Measurements from ENCODE around the gene BAZ2B. TPM values are rescaled to one million over a fixed set of nuclear protein-coding genes. Genes with fewer than 3 reads are reported as not detected.
A peak's percentile ranks its signal among the peaks of the same experiment; 100 is the strongest.

Gene BAZ2B
- total RNA-seq, 1 experiment from 2014 or later = 33.0 TPM

DNA sequence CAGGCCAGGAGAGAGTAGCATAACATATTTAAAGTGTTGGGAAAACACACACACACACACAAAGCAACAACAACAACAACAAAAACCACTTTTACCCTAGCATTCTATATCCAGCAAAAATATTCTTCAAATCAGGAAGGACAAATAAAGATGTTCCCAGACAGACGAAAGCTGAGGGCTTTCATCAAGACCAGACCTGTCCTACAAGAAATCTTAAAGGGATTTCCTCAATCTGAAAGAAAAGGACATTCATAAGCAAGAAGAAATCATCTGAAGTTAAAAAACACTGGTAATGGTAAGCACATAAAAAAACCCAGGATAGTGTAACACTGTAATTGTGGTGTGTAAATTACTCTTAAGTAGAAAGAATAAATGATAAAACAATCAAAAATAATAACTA lies 22.7 kb upstream of the BAZ2B start:
- ATAC-seq (no peak), DNase-seq (ENCODE audit: low spot score) (no peak)
- Mint-ChIP-seq H3K9me3 (peaks cover 23% of the 10 kb centered on the region), H3K27me3 (ENCODE audit: low read depth) (no peaks in the 10 kb centered on the region), H3K4me3 (no peak overlapping the region), H3K4me1 (peaks cover 8% of the 10 kb centered on the region), H3K36me3 (peaks cover 1% of the 10 kb centered on the region; the same call in 1 of the 2 replicates), H3K27ac (no peak overlapping the region)
- ChIA-PET POLR2A (no interaction called here), CTCF (no interaction called here)
- TF ChIP-seq ZNF232 (CRISPR knock-in tag; IDR thresholded peaks at IDR 0.05) (no peak), NFATC4 (CRISPR knock-in tag; IDR thresholded peaks at IDR 0.05) (no peak), ELF4 (CRISPR knock-in tag; IDR thresholded peaks at IDR 0.05; ENCODE audit: low read depth) (no peak), ZBTB21 (CRISPR knock-in tag; IDR thresholded peaks at IDR 0.05; ENCODE audit: borderline replicate concordance) (no peak), KAT7 (CRISPR knock-in tag; IDR thresholded peaks at IDR 0.05; ENCODE audit: borderline replicate concordance) (no peak), ZNF219 (CRISPR knock-in tag; IDR thresholded peaks at IDR 0.05; ENCODE audit: borderline replicate concordance) (no peak), ZNF396 (CRISPR knock-in tag; IDR thresholded peaks at IDR 0.05; ENCODE audit: borderline replicate concordance) (no peak)
- TF ChIP-seq, protein P1, sequence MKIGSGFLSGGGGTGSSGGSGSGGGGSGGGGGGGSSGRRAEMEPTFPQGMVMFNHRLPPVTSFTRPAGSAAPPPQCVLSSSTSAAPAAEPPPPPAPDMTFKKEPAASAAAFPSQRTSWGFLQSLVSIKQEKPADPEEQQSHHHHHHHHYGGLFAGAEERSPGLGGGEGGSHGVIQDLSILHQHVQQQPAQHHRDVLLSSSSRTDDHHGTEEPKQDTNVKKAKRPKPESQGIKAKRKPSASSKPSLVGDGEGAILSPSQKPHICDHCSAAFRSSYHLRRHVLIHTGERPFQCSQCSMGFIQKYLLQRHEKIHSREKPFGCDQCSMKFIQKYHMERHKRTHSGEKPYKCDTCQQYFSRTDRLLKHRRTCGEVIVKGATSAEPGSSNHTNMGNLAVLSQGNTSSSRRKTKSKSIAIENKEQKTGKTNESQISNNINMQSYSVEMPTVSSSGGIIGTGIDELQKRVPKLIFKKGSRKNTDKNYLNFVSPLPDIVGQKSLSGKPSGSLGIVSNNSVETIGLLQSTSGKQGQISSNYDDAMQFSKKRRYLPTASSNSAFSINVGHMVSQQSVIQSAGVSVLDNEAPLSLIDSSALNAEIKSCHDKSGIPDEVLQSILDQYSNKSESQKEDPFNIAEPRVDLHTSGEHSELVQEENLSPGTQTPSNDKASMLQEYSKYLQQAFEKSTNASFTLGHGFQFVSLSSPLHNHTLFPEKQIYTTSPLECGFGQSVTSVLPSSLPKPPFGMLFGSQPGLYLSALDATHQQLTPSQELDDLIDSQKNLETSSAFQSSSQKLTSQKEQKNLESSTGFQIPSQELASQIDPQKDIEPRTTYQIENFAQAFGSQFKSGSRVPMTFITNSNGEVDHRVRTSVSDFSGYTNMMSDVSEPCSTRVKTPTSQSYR (CRISPR knock-in tag; IDR thresholded peaks at IDR 0.05) = no peak
- TF ChIP-seq, protein P2, sequence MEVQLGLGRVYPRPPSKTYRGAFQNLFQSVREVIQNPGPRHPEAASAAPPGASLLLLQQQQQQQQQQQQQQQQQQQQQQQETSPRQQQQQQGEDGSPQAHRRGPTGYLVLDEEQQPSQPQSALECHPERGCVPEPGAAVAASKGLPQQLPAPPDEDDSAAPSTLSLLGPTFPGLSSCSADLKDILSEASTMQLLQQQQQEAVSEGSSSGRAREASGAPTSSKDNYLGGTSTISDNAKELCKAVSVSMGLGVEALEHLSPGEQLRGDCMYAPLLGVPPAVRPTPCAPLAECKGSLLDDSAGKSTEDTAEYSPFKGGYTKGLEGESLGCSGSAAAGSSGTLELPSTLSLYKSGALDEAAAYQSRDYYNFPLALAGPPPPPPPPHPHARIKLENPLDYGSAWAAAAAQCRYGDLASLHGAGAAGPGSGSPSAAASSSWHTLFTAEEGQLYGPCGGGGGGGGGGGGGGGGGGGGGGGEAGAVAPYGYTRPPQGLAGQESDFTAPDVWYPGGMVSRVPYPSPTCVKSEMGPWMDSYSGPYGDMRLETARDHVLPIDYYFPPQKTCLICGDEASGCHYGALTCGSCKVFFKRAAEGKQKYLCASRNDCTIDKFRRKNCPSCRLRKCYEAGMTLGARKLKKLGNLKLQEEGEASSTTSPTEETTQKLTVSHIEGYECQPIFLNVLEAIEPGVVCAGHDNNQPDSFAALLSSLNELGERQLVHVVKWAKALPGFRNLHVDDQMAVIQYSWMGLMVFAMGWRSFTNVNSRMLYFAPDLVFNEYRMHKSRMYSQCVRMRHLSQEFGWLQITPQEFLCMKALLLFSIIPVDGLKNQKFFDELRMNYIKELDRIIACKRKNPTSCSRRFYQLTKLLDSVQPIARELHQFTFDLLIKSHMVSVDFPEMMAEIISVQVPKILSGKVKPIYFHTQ (CRISPR knock-in tag; IDR thresholded peaks at IDR 0.05) = no peak
- TF ChIP-seq, protein P3, sequence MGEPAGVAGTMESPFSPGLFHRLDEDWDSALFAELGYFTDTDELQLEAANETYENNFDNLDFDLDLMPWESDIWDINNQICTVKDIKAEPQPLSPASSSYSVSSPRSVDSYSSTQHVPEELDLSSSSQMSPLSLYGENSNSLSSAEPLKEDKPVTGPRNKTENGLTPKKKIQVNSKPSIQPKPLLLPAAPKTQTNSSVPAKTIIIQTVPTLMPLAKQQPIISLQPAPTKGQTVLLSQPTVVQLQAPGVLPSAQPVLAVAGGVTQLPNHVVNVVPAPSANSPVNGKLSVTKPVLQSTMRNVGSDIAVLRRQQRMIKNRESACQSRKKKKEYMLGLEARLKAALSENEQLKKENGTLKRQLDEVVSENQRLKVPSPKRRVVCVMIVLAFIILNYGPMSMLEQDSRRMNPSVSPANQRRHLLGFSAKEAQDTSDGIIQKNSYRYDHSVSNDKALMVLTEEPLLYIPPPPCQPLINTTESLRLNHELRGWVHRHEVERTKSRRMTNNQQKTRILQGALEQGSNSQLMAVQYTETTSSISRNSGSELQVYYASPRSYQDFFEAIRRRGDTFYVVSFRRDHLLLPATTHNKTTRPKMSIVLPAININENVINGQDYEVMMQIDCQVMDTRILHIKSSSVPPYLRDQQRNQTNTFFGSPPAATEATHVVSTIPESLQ (CRISPR knock-in tag; IDR thresholded peaks at IDR 0.05) = no peak
- TF ChIP-seq, protein P4, sequence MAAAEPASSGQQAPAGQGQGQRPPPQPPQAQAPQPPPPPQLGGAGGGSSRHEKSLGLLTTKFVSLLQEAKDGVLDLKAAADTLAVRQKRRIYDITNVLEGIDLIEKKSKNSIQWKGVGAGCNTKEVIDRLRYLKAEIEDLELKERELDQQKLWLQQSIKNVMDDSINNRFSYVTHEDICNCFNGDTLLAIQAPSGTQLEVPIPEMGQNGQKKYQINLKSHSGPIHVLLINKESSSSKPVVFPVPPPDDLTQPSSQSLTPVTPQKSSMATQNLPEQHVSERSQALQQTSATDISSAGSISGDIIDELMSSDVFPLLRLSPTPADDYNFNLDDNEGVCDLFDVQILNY (CRISPR knock-in tag; IDR thresholded peaks at IDR 0.05) = no peak

DNA sequence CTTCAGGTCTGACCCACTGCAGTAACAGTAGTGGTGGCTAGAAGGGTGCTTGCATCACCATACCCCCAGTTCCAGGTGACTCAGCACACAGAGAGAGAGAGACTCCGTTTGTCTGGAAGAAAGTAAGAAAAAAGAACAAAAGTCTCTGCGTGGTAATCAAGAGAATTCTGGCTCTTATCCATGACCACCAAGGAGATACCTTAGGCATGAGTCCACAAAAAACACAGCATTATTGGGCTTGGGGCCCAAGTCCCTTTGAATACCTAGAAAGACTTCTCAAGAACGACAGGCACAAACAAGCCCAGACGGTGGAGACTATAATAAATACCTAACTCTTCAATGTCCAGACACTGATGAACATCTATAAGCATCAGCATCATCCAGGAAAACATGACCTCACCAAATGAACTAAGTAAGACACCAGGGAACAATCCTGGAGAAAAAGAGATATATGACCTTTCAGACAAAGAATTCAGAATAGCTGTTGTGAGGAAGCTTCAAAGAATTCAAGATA lies 21.7 kb upstream of the BAZ2B start:
- ATAC-seq (no peak), DNase-seq (ENCODE audit: low spot score) (no peak)
- Mint-ChIP-seq H3K27me3 (ENCODE audit: low read depth) (no peaks in the 10 kb centered on the region), H3K4me1 (peaks cover 13% of the 10 kb centered on the region), H3K36me3 (no peaks in the 10 kb centered on the region), H3K4me3 (no peak overlapping the region), H3K9me3 (peaks cover 16% of the 10 kb centered on the region), H3K27ac (peak overlapping the region; percentile 30)
- POLR2A ChIA-PET = interaction anchor here (1.4 kb wide), 1 partner anchor 23 kb away, joined by 5 read pairs; no protein-coding TSS in a partner anchor
- TF ChIP-seq, protein P5, sequence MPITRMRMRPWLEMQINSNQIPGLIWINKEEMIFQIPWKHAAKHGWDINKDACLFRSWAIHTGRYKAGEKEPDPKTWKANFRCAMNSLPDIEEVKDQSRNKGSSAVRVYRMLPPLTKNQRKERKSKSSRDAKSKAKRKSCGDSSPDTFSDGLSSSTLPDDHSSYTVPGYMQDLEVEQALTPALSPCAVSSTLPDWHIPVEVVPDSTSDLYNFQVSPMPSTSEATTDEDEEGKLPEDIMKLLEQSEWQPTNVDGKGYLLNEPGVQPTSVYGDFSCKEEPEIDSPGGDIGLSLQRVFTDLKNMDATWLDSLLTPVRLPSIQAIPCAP (CRISPR knock-in tag; IDR thresholded peaks at IDR 0.05) = no peak
- TF ChIP-seq, protein P6, sequence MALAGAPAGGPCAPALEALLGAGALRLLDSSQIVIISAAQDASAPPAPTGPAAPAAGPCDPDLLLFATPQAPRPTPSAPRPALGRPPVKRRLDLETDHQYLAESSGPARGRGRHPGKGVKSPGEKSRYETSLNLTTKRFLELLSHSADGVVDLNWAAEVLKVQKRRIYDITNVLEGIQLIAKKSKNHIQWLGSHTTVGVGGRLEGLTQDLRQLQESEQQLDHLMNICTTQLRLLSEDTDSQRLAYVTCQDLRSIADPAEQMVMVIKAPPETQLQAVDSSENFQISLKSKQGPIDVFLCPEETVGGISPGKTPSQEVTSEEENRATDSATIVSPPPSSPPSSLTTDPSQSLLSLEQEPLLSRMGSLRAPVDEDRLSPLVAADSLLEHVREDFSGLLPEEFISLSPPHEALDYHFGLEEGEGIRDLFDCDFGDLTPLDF (CRISPR knock-in tag; IDR thresholded peaks at IDR 0.05) = no peak
- TF ChIP-seq ZNF232 (CRISPR knock-in tag; IDR thresholded peaks at IDR 0.05) (no peak), SP1 (CRISPR knock-in tag; conservative IDR thresholded peaks at IDR 0.05) (no peak), MXD4 (CRISPR knock-in tag; IDR thresholded peaks at IDR 0.05; ENCODE audit: borderline replicate concordance) (no peak)
- TF ChIP-seq, protein P7, sequence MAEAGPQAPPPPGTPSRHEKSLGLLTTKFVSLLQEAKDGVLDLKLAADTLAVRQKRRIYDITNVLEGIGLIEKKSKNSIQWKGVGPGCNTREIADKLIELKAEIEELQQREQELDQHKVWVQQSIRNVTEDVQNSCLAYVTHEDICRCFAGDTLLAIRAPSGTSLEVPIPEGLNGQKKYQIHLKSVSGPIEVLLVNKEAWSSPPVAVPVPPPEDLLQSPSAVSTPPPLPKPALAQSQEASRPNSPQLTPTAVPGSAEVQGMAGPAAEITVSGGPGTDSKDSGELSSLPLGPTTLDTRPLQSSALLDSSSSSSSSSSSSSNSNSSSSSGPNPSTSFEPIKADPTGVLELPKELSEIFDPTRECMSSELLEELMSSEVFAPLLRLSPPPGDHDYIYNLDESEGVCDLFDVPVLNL (CRISPR knock-in tag; IDR thresholded peaks at IDR 0.05; ENCODE audit: borderline replicate concordance, low read depth) = no peak
- CTCF ChIA-PET = no interaction called here

Data from WTC11 (cell line).